ENCODE results near the gene RS1. TPM values are rescaled to one million over a fixed set of nuclear protein-coding genes. Genes with fewer than 3 reads are reported as not detected.
A peak's percentile ranks its signal among the peaks of the same experiment; 100 is the strongest.

The RS1 gene
- polyA plus RNA-seq, 1 donor = 0.25 TPM

- DNase-seq = no peak
Observed at GRCh38 chrX:18668071-18668835, 3.7 kb downstream of the RS1 start.

GRCh38 chrX:18666614-18667013, 5.3 kb downstream of the RS1 start:
- DNase-seq = no peak

- DNase-seq = no peak
Observed at GRCh38 chrX:18664947-18665346, 7.0 kb downstream of the RS1 start.

- DNase-seq = no peak
Observed at GRCh38 chrX:18661273-18661672, 10.6 kb downstream of the RS1 start.

GRCh38 chrX:18654875-18655836, 16.8 kb downstream of the RS1 start:
- DNase-seq = no peak

- no peak for DNase-seq
Observed at GRCh38 chrX:18652636-18653035, 19.3 kb downstream of the RS1 start.

GRCh38 chrX:18650662-18651061, 21.2 kb downstream of the RS1 start:
- no peak for DNase-seq

GRCh38 chrX:18649498-18649951, 22.4 kb downstream of the RS1 start:
- peak; percentile 11 for DNase-seq

- DNase-seq = no peak
Observed at GRCh38 chrX:18647621-18648020, 24.3 kb downstream of the RS1 start.

GRCh38 chrX:18643853-18644252, 28.1 kb downstream of the RS1 start:
- no peak for DNase-seq

- no peak for DNase-seq
Observed at GRCh38 chrX:18643243-18643642, 28.7 kb downstream of the RS1 start.

GRCh38 chrX:18640686-18641085, 31.2 kb downstream of the RS1 start:
- no peak for DNase-seq

GRCh38 chrX:18639280-18639679, 32.6 kb downstream of the RS1 start:
- DNase-seq = no peak

- DNase-seq = no peak
Observed at GRCh38 chrX:18638398-18638797, 33.5 kb downstream of the RS1 start.

- DNase-seq = no peak
Observed at GRCh38 chrX:18630934-18631333, 41.0 kb downstream of the RS1 start.

- no peak for DNase-seq
Observed at GRCh38 chrX:18624599-18624998, 47.3 kb downstream of the RS1 start.

- no peak for DNase-seq
Observed at GRCh38 chrX:18620349-18620748, 51.6 kb downstream of the RS1 start.

- no peak for DNase-seq
Observed at GRCh38 chrX:18619288-18619687, 52.6 kb downstream of the RS1 start.

- DNase-seq = peak; percentile 28
Observed at GRCh38 chrX:18617407-18617750, 54.5 kb downstream of the RS1 start.

GRCh38 chrX:18616688-18617406, 55.1 kb downstream of the RS1 start:
- no peak for DNase-seq

GRCh38 chrX:18613930-18614639, 57.8 kb downstream of the RS1 start:
- DNase-seq = no peak

GRCh38 chrX:18607966-18608365, 63.9 kb downstream of the RS1 start:
- DNase-seq = no peak
